D341Med (cell line): ENCODE results near the gene SSBP2.
"Not testable (repeated sequence)": the region's sequence is repeated elsewhere in the genome, so short reads cannot be mapped to it uniquely, and the experiment has no call there.

Experiments
- DNase-seq: peaks from one replicate; pipeline ENCODE4 v3.0.0; 2012; ENCODE audit warnings: low spot score

The SSBP2 gene

GRCh38 chr5:81657386-81657785 is 93.5 kb downstream of the SSBP2 start:
- DNase-seq: no peak

DNA sequence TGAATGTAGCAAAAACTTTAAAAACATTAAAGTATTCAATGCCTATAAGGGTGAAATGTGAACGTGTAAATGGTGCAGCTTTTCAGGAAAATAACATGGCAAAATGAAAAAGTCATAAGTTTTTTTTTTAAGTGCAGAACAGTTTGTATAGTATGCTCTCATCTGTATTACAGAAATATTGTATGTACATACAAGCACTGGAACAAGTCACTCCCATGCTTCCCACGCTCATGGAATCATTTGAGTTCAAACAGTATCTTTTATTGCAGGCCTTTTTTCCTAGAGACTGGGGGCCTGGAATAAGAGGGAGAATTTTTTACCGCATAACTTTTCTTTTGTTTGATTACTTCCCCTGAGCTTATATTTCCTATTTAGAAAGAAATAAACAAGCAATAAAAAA is 94.1 kb downstream of the SSBP2 start:
- DNase-seq: no peak

GRCh38 chr5:81650987-81651386 is 99.9 kb downstream of the SSBP2 start:
- DNase-seq: no peak

- DNase-seq: no peak
These were observed 104.4 kb downstream of the SSBP2 start for GRCh38 chr5:81646469-81646995.

- no peak for DNase-seq
These were observed 108.7 kb downstream of the SSBP2 start for GRCh38 chr5:81642210-81642609.

- DNase-seq: no peak
These were observed 111.3 kb downstream of the SSBP2 start for GRCh38 chr5:81639556-81639955.

DNA sequence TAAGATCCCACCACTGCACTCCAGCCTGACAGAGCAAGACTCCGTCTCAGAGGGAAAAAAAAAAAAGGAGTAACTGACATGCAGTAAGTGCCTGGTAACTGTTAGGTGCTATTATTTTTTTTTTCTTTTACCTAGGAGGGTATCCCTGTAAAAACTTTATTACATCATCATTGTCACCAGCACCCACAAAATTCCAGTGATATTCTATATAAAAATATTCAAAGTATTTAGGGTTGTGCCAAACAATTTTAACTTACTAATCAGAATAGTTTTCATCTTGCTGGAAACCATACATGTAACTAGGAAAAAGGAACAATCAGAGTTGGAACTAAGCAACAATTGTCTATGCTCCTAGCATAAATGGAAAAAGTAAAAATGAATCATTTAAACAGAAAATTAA is 112.4 kb downstream of the SSBP2 start:
- no peak for DNase-seq

DNA sequence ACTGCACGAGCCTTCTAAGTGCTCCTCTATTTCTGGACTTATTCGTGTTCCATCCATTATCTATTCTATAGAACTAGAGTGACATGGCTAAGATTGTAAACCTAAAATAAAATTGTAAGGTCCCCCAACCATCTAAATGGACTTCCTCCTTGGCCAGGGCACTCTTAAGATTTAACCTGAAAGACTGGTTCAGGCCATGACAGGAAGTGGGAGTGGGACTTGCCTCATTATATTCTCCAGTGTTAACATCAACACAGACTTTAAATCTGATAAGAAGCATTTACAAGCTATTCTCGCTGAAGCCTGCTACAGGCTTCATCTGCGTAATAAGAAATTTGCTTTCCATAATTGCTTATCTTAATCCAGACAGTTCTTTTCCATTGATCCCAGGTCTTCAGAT is 117.0 kb downstream of the SSBP2 start:
- no peak for DNase-seq

- no peak for DNase-seq
These were observed 117.4 kb downstream of the SSBP2 start for GRCh38 chr5:81633471-81633870.

DNA sequence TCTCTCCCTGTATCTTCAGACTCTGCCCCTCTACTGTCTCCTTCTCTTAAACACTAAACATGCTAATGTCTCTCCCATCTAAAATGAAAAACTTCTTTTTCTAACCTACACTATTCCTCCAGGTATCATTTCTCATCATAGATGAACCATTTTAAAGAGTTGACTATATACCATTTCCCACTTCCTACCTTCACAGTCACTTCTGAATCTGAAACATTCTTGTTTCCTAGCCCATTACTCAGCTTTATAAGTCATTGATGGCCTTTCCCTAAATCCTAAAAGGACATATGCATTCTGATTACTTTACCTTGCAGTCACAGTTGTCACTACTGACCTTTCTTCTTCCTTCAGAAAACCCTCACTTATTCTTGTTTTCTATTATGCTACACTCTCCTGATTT is 118.2 kb downstream of the SSBP2 start:
- DNase-seq: no peak

DNA sequence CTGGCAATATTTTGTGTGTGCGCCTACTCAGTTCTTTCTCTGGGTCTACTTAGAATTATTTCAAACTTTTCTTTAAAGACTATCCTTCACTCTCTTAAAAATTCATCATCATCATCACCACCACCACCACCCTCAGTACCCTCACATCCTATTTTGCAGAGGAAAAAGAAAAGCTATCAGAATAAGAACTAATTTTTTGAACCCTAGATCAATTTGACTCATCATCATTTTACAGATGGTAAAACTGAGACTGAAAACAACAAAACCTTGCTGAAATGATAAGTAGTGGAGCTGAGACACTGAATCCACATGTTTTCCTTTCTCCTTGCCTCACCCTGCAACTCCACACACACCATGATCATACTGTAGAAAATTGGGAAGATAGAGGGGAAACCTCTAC is 119.3 kb downstream of the SSBP2 start:
- DNase-seq: no peak

DNA sequence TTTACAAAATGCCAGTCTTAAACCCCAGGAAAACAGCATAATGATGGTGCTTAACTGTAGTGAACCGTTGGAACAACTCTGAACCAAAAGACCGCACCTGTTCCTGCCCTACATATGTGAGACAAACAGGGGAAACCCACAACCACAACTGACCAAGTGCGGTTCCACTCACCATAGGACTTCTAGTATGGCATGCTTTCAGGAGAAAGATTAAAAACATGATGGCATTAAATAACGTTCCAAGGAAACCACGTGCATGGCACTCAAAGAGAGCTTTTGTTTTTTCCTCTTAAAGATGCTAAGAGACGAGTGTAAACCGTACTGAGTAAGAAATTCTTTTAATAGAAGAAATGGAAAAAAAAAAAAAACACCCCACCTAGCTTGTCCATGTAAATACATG is 119.8 kb downstream of the SSBP2 start:
- DNase-seq: no peak

DNA sequence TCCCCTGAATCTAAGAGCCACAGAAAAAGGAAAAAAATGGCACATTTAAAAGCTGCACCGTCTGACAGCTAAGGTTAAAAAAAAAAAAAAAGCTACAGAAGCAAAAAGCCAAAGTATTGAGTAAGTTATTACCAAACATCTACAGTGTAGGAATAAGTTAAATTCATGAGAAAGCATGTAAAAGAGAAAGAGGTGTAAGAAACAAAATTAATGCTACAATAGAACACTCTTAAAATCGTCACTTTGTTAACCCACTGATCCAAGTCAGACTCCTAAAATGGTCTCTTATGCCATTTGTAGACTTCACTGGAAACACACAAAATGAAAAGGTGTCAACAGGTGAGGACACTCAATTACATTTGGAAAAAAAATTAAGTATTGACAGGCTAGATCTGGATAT is 120.2 kb downstream of the SSBP2 start:
- DNase-seq: no peak

GRCh38 chr5:81629986-81630385 is 120.9 kb downstream of the SSBP2 start:
- no peak for DNase-seq

- DNase-seq: not testable (repeated sequence)
These were observed 122.8 kb downstream of the SSBP2 start for GRCh38 chr5:81628061-81628460.

DNA sequence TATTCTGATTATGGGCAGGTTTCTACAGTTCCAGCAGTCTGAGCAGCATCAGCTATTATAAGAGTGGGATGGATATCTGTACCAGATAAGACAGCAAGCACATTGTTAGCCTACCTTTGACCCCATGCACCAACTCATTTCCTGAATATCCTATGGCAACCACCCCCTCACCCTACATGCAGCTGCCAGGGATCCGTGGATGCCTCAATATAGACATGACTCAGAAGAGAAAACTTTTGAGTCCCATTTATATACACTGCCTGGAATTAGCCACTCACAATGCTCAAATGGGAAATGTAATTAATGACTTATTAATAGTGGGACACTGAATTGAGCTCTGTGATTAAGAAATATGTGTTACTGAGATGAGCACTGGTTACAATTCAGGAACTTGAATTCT is 124.4 kb downstream of the SSBP2 start:
- peak; percentile 13 for DNase-seq

GRCh38 chr5:81609810-81610375 is 141.0 kb downstream of the SSBP2 start:
- no peak for DNase-seq

DNA sequence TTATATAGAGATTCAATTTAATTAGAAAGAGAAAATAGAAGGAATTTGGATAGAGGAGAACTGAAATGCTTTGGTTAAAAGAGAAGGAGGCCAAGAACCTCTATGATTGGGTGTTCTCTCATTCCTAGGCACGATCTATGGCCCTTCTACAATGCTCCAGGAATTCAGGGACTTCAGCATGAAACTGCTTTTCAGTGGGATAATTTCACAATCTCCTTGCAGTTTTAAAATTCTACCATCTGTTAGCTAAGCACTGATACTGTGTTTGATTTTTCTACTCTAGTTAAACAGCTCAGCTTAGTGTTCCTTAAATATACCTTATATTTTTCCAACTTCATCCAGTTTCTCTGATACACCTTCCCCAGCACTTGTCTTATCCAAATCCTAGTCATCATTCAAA is 141.9 kb downstream of the SSBP2 start:
- DNase-seq: no peak

GRCh38 chr5:81607693-81608092 is 143.2 kb downstream of the SSBP2 start:
- DNase-seq: no peak

DNA sequence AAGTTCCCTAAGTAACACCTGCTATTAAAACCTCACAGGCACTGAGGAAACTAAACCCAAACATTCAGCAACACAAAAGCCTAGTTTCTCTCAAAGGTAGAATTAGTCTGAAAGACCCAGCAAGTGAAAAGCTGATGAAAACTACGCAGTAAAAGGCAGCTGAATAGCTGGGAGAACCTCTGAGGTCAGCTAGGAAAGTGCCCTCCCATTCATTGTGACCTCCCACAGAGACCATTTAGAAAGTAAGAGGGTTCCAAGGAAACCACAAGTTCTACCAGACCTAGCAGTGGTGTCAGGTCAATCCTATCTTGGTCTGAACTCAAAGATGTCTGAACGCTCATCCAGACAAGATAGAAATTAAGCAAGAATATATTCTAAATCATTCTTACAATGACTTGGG is 144.7 kb downstream of the SSBP2 start:
- DNase-seq: no peak

GRCh38 chr5:81605299-81605698 is 145.6 kb downstream of the SSBP2 start:
- DNase-seq: no peak

DNA sequence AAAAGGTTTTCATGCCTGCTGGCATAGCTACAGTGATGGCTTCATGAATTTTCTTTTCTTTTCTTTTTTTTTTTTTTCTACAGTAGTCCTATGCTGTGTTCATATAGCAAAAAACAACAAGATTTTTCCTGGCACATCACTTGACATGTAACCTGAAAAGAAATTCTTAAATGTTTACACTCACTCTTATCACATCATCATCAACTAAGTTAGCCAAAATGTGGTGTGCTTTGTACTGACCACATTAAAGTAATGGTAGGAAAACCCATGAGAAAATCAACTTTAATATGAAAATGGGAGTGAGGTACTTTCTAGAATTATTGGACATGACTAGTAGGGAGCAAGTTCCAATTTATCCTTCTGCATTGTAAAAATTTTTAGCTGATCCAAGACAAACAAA is 146.7 kb downstream of the SSBP2 start:
- DNase-seq: no peak

GRCh38 chr5:81601919-81602318 is 149.0 kb downstream of the SSBP2 start:
- no peak for DNase-seq

DNA sequence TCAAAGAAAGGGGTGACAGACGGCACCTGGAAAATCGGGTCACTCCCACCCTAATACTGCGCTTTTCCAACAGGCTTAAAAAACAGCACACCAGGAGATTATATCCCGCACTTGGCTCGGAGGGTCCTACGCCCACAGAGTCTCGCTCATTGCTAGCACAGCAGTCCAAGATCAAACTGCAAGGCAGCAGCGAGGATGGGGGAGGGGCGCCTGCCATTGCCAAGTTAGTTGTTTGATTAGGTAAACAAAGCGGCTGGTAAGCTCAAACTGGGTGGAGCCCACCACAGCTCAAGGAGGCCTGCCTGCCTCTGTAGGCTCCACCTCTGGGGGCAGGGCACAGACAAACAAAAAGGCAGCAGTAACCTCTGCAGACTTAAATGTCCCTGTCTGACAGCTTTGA is 158.8 kb downstream of the SSBP2 start:
- DNase-seq: not testable (repeated sequence)
